ENCODE results near the gene RARA.

Gene RARA

DNA sequence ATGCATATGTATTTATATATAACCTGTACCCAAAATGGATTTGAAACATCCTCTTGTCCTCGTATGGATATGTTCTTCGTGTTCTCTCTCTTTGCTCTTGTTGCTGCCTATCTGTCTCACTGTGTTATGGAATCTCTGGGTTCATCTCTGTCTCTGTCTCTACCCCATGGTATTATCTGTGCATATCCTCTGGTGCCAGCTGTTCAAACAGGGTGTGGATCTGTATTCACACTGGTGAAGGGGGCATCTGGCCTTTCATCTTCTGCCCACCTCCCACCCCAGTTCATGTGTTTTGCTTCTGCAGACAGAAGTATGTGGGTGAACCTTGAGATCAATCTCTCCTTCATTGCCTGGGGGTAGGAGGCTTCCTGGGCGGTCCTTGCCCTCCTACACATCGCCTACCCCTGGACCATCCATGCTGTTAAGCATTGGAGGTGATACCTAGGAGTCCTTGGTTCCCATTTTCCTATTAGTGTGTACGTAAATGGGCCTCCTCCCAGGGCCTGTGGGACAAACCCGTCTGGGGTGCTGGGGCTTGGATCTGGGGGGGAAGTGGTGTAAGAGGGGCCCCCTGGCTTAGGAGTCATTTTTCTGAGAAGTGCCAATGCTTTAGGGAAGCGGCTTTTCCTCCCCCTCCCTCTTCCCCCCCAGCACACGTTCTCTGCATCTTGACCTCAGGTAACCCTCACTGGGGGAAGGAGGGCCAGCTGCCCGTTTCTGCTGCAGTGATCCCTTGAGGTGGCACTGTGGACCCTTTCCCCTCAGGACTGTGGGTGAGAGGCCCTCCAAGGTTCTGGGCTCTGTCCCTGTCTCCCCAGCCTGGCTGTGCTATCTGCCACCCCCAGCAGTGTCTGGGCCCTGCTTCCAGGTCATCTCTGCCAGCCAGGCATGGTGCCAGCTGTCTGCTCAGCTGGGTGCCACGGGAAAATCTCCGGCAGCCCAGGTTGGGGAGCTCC is 21.1 kb downstream of the RARA start:
- no peak for DNase-seq (ENCODE audit: low read depth in 3 of 3)

DNA sequence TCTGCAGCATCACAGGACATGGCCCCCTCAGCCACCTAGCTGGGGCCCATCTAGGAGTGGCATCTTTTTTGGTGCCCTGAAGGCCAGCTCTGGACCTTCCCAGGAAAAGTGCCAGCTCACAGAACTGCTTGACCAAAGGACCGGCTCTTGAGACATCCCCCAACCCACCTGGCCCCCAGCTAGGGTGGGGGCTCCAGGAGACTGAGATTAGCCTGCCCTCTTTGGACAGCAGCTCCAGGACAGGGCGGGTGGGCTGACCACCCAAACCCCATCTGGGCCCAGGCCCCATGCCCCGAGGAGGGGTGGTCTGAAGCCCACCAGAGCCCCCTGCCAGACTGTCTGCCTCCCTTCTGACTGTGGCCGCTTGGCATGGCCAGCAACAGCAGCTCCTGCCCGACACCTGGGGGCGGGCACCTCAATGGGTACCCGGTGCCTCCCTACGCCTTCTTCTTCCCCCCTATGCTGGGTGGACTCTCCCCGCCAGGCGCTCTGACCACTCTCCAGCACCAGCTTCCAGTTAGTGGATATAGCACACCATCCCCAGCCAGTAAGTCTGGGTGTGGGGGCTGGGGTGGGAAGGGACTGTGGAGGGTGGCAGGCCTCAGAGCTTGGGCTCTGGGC is 22.0 kb downstream of the RARA start:
- DNase-seq (ENCODE audit: low read depth in 3 of 3) = no peak

DNA sequence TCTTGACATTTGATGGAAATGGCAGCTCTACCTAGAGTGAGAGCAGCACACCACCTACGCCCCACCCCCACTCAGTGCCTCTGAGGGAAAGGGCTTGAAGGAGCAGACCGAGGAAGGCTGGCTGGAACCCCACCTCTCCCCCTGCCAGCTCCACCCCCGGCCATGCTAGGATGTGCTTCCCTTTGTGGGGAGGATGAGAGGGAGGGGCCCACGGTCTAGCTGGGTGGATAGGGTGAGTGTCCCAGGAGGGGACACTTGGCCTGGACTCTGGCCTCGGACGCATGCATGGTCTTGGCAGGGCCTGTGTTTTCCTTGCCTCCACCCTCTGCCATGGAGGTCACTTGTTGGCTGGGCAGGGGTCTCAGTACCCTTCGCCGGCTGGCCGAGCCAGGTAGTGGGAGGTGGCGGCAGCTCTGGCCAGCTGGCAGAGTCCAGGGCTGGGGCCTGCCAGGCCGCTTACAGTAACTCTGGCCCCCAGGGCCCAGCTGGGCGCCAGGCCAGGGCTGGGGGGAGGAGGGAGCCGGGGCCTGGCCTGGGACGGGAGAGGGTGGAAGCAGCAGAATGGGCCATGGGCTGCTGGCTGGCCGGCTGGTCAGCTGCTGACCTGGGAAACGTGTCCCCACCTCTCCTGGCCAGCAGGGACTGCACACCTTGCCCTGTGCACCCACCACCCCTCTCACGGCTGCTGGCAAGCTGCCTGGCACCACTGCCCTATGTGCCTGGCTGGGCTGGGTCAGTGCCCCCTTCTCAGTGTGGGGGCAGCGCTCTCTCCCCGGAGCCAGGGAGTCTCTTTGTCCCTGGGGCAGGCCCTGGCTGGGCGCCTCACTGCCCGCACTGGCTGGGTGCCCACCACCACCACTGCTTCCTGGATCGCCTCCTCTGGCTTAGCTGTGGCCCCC is 23.0 kb downstream of the RARA start:
- no peak for DNase-seq (ENCODE audit: low read depth in 3 of 3)

DNA sequence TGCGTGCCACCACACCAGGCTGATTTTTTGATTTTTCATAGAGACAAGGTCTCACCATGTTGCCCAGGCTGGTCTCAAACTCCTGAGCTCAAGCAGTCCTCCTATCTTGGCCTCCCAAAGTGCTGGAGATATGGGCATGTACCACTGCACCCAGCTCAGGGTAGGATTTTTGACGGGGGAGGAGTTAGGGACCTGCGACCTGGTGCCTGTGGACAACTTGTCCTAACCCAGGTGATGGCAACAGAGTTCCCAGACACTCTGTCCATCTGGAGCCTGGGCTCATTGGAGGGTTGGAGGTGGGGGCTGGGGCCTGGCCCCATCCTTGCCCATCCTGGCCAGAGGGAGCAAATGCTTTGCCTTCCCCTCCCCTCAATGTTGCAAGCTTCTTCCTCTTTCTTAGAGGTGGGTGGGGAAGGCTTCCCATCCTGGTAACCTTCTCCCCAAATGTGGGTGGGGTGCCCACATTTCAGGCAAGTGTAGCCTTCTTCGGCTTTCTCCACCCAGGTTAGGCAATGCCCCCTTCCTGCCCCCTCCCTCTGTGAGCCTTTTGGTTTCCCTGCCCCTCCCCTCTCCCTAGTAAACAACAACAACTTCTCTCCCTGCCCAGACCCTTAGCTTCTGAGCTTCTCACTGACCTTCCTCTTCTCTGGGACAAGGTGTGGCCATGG is 24.9 kb downstream of the RARA start:
- DNase-seq (ENCODE audit: low read depth in 3 of 3) = no peak

DNA sequence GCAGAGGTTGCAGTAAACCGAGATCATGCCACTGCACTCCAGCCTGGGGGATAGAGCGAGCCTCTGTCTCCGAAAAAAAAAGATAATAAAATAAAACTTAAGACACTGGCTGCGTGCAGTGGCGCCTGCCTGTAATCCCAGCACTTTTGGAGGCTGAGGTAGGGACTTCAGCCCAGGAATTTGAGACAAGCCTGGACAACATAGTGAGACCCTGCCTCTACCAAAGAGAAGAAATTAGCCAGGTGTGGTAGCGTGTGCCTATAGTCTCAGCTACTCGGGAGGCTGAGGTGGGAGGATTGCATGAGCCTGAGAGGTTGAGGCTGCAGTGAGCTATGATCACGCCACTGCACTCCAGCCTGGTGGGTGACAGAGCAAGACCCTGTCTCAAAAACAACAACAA is 26.6 kb downstream of the RARA start:
- no peak for DNase-seq (ENCODE audit: low read depth in 3 of 3)

DNA sequence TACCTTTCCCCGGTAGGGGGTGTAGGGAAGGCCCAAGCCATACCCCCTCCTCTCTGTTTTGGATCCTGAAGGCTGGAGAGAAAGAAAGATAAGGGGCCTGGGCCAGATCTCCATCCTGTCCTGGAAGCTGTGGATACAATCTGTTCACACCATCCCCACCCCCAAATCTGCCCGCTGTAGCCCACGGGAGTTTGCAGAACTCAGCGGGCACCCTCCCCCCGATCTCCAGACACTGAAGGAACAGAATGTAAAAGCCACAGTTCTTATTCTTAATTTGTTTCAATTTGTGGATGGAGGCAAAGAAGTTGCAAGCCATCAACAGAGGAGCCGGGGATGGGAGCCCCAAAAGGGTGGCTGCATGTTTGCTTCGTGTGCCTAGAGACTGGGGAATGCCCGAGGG is 28.4 kb downstream of the RARA start:
- no peak for DNase-seq (ENCODE audit: low read depth in 3 of 3)

DNA sequence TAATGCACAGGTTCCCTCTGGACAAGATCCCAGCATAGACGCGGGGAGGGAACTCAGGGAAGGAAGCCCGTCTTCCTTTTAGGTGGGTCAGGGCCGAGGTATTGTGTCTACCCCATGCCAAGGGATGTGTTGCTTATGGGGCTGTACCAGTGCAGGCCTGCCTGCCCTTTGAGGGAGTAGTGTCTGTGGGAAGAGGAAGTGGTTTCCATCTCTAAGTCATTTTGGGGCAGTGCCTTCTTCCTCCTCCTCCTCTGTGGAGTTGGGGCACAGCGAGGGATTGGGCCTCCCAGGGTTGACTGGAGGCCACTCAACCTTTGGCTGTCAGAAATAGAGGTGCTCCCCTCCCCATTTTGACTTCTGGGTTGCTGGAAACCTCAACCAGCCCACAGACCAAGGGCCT is 29.1 kb downstream of the RARA start:
- no peak for DNase-seq (ENCODE audit: low read depth in 3 of 3)

DNA sequence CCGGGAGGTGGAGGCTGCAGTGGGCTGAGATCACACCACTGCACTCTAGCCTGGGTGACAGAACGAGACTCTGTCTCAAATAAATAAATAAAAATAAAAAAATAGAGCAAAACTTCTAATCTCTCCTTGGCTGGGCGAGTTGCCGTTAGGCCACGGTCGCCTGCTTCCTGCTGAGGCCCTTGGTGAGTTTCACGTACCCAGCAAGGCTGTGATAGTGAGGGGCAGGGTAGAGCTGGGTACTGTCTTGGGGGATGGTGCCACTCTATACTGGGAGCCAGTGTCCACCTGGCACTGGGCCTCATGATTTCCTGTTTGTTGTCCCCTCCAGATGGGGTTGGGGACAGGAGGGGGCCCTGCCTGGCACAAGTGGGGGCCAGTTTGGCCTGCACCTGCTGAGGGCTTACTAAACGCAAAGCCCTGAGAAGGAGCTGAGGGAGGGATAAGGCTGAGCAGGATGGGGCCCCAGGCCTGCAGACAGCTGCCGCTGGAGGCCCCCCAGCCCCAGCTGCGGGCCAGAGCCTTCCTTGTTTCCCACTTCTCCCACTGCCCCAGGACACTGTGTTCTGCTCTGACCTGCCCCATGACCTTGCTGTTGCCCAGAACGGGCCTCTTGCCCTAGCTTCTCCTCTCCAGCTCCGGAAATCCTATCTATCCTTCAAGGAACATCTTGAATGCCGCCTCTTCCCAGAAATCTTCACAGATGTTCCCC is 30.1 kb downstream of the RARA start:
- no peak for DNase-seq (ENCODE audit: low read depth in 3 of 3)

DNA sequence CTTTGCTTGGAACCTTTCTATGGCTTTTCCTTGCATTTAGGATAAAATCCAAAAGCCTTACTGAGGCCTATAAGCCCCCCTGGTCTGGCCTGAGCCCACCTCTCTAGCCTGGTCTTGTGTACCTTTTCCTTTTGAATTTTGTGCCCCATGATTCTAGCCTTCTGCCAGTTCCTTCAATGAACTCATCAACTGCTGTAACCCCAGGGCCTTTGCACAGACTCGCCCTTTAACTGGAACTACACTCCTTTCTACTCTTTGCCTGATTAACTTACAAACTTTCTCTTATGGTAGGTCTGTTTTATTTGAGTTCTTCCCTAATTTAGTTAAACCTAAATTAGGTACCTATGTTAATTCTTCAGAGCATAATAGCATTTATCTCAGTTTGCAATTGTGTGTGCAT is 31.3 kb downstream of the RARA start:
- no peak for DNase-seq (ENCODE audit: low read depth in 3 of 3)

DNA sequence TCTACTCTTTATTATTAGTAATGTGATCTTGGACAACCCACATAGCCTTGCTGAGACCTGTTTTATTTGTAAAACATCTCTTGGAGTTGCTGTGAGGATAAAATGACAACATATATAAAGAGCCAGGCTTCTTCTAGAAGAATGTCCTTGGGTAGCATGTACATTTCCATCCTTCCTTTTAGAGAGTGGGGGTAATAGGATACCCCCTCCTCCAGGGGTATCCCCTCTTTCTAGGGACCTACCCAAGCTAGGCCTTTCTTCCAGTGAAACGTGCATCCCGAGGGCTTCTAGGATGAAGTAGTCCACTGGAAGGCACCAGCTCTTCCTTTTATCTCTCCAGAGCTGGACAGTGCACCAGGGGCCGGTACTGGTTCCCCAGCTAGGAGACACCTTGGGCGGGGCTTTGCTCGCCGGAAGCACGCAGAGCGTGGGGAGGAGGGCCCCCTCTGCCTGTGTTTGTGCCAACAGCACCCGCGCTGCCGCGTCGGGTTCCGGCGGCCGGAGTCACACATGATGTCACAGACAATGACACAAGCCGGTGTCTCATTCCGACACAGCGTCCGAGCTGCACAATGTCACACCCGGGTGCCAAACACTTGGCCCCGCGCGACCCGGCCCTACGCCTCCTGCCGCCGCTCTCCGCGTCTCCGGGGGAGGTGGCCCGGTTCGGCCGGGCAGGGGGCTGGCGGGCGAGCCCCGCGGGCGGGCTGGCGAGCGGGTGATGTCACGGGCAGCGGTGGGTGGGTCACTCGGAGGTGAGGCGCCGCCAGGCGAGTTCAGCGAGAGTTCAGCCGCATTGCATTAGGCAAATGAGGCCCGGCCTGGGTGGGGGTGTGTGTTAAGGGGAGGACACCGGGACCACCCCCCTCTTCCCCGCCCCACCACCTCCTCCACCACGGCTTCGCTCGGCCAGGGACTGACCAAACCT is 32.2 kb downstream of the RARA start:
- DNase-seq (ENCODE audit: low read depth in 3 of 3) = peak; percentile 68 to 82 (median 70)

DNA sequence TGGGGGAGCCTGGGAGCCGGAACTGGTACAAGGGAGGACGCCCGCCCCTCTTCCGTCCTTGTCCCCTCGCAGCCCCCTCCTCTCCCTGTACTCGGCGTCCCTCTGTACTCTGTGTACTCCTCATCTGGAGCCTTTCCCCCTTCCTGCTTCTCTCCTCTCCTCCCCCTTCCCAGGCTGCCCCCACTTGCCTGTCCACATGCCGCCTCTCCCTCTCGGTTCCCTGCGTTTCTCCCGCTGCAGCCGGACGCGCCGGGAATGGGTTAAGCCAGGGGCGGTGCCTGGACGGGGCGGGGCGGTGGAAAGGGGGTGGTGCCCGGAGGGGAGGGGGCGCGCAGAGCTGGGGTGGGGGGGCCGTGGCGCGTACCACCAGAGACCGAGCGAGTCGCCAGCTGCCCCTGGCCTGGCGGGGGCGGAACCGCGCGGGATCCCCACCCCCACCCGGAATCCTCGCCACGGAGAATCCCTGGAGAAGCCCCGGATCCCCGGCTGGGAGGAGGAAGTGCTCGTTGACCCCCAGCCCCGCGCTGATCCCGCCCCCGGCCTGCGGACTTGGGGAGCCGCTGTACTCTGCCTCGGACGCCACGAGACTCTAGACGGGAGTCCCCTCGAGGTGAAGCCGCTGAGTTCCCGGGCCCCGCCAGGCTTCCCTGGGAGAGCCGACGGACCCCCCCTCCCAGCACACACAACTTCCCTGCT is 33.0 kb downstream of the RARA start:
- no peak for DNase-seq (ENCODE audit: low read depth in 3 of 3)

DNA sequence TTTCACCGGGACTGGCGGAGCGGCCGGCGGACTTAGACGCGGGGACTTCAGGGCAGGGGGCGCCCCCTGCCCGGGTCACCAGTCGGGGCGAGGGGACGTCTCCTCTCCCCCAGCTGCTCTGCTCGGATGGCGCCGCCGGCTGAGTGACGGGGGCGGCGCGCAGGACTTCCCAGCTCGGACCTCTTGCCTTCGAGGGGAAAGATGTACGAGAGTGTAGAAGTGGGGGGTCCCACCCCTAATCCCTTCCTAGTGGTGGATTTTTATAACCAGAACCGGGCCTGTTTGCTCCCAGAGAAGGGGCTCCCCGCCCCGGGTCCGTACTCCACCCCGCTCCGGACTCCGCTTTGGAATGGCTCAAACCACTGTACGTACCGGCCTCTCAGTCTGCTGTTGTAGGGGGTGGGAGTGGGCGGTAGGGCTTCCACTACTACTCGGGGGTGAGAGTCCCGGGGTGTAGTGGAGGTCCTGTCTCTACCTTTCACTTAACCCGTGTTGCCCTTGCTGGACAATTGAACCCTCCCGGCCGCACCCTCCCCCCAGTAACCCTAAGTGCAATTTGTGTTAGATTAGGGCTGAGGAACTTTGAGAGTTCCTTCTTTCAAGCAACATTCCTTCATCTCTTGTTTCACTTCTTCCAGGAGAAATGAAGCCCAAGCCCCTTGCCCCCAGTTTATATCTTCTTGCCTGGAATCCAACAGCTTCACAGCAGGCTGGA is 33.7 kb downstream of the RARA start:
- DNase-seq (ENCODE audit: low read depth in 3 of 3) = no peak

DNA sequence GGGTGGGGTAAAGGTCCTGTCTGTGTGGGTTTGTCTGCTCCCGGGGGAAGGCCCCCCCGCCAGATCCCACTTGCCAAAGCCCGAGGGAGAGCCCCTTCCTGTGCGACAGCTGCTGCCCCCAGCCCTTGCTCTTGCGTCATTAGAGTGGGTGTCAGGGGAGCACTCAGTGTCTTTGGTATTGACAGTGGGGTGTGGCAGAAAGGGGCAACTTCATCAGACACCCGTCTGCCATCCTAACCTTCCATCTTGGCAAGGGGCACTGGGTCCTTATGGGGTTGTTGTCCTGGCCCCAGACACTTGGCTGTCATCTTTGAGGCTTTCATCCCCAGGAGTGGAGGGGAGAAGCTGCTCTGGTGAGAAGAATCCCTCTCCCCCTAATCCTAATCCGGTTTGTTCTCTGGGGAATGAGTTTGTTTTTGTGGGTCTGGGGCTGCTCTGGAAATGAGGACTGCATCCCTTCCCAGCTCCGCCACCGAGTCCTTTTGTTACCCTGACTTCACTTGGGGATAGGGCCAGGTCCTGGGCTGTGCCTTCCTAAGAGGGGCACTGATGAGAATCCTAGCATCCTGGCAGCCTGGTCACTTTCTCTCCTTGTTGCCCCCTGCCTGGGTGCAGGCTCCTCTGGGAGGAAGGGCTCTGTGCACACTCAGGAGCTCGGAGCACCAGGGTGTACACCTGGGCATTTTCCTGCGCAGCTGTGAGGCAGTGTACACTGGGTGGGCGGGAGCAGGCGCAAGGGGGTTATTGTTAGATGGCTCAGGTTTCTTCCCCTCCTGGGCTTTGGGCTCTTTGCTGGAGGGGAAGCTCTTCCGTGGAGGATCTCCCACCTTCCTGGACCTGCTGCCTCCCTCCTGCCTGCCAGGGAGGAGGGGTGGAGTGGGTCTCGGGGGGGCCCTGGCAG is 34.5 kb downstream of the RARA start:
- no peak for DNase-seq (ENCODE audit: low read depth in 3 of 3)

DNA sequence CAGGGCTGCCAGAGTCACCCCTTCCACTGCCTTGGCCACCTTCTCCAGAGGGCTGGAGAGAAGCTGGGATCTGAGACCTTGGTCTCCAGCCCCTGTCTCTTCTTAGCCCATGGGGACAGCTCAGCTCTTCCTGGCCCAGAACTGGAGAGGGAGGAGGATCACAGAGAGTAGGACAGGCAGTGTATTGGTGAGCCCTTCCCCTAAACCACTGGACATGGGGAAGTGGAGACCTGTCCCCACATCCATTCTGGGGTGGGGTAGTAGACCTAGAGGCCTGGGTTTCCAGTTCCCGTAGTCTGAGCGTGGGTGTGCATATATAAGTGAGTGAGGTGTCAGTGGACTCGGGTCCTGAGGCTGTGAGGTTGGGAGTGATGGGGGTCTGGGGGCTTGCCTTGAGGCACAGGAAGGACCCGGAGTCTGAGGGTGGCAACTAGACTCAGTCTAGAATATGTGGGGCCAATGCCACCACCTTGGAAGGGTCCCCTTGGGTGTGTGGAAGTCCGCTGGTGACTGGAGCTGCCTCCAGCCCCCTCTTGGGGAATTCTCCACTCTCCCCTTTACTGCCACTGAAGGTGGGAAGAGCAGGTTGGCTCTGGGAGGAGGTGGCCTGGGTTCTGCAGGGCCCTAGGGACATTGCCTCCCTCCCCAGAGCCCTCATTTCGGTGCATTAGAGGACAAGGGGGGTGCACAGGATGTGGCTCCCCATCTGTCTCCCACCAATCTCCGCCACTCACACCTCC is 35.6 kb downstream of the RARA start:
- no peak for DNase-seq (ENCODE audit: low read depth in 3 of 3)

DNA sequence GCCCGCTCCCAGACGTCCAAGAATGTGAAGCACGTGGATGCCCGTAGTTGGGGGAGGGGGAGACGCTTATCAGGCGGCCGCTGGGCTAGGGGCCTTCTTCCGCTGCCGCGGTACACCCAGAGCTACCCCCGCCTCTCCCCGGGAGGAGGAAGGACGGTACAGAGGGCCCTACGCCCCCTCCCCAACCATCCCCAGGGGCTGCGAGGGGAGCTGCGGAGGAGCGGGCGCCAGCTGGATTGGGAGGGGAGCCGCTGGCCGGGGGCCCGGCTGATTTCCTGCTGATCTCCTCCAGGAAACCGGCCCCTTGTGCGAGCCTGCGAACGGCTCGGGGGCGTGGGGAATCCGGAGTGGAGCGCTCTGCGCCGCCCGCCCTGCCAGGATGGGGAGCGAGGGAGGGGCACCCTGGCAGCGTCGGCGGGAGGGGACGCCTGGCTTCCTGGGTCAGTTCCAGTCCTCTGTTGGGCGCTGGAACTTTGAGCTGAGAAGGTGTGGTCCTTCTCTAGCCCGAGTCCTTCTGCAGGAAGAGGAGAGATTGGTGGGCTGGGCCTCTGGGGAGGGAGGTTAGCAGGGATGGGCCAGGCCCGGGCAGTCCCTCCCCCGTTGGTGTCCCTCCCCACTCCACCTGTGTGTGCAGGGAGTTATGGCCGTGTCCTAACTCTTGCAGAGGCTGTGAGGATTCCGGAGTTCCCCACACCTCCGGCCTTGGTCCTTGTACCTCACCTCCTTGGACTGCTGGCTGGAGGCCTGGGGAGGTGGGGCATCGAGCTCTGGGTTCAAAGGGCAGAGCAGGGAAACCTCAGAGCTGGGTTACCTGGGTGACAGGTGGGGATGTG is 36.4 kb downstream of the RARA start:
- no peak for DNase-seq (ENCODE audit: low read depth in 3 of 3)
